Esophagus muscularis mucosa (tissue), 4 donors: ENCODE data around the gene KATNAL1.

ENCODE experiments used
- EP300 ChIP-seq: sonication (generic); formaldehyde crosslinking; IDR thresholded peaks from one replicate; pipeline ENCODE4 v1.6.1; 2017; ENCODE audit warnings: antibody characterized with exemption
- POLR2A ChIP-seq: fragments of 450-650 bp; IDR thresholded peaks from one replicate; pipeline ENCODE4 v1.6.1; 2017; ENCODE audit warnings: antibody characterized with exemption, moderate library complexity, mild to moderate bottlenecking, low read depth
- TF ChIP-seq, protein P1 (sequence below), 3 experiments: fragments of 200-600 bp in 2 of 3; fragments of 450-650 bp in 1 of 3; sonication (generic) in 2 of 3; IDR thresholded peaks; one replicate each; pipeline ENCODE4 v1.5.1; 2017 to 2019; ENCODE audit warnings: antibody characterized with exemption in 3 of 3, mild to moderate bottlenecking in 2 of 3, moderate library complexity in 1 of 3

DNA sequence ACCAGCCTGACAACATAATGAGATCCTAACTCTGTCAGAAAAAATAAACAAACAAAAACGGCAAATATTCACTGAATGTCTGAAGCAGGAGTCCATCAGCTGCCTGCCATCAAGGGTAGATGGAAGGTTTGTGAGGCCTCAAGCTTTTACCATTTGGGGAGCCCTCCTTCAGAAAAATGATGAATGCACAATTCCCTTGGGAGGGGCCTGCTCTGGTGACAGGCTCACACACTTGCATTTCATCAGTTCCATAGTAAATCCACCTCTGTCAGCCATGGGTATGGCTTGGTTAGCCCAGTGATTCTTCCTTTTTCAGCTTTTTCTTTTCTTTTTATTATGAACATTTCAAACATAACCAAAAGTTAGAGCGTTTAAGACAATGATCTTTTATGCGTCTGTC lies 26.3 kb upstream of the KATNAL1 start:
- TF ChIP-seq POLR2A (no peak), EP300 (no peak)
- TF ChIP-seq, protein P1, sequence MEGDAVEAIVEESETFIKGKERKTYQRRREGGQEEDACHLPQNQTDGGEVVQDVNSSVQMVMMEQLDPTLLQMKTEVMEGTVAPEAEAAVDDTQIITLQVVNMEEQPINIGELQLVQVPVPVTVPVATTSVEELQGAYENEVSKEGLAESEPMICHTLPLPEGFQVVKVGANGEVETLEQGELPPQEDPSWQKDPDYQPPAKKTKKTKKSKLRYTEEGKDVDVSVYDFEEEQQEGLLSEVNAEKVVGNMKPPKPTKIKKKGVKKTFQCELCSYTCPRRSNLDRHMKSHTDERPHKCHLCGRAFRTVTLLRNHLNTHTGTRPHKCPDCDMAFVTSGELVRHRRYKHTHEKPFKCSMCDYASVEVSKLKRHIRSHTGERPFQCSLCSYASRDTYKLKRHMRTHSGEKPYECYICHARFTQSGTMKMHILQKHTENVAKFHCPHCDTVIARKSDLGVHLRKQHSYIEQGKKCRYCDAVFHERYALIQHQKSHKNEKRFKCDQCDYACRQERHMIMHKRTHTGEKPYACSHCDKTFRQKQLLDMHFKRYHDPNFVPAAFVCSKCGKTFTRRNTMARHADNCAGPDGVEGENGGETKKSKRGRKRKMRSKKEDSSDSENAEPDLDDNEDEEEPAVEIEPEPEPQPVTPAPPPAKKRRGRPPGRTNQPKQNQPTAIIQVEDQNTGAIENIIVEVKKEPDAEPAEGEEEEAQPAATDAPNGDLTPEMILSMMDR (IDR thresholded peaks at IDR 0.05): no peak
